Ovary (tissue), 3 donors: ENCODE results near the gene EPN1.

Experiments used
- POLR2A ChIP-seq: fragments of 450-650 bp; IDR thresholded peaks from one replicate; pipeline ENCODE4 v1.6.1; 2017; ENCODE audit warnings: antibody characterized with exemption, mild to moderate bottlenecking, moderate library complexity
- TF ChIP-seq, protein P1 (sequence below), 3 donors: fragments of 450-650 bp in 2 of 3; fragments of 200-600 bp in 1 of 3; IDR thresholded peaks; one replicate each; pipeline versions ENCODE4 v1.5.1 to v1.8.0; 2016 to 2022; ENCODE audit warnings: antibody characterized with exemption in 3 of 3, mild to moderate bottlenecking in 1 of 3
- donor health status: DM: no; HTN: no; CAD: no.

DNA sequence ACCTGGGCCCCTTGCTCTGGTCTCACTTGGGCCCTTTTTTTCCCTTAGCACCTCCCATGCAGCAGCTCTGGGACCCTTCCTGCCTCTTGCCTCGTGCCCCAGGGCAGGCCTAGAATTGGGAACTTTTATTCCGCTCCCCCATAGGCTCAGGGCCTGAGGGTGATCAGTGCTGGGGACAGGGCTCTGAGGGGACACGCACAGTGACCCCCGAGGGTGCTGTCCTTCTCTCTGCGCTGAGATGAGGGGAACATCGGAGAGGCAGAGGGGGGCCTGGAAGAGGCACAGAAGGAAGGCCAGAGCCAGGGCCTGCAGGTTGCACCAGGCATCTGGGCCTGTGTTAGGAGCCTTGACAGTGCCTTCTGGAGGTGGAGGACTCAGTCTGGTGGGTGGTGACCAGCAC lies 10.8 kb downstream of the EPN1 start:
- TF ChIP-seq POLR2A, result no peak
- TF ChIP-seq, protein P1, sequence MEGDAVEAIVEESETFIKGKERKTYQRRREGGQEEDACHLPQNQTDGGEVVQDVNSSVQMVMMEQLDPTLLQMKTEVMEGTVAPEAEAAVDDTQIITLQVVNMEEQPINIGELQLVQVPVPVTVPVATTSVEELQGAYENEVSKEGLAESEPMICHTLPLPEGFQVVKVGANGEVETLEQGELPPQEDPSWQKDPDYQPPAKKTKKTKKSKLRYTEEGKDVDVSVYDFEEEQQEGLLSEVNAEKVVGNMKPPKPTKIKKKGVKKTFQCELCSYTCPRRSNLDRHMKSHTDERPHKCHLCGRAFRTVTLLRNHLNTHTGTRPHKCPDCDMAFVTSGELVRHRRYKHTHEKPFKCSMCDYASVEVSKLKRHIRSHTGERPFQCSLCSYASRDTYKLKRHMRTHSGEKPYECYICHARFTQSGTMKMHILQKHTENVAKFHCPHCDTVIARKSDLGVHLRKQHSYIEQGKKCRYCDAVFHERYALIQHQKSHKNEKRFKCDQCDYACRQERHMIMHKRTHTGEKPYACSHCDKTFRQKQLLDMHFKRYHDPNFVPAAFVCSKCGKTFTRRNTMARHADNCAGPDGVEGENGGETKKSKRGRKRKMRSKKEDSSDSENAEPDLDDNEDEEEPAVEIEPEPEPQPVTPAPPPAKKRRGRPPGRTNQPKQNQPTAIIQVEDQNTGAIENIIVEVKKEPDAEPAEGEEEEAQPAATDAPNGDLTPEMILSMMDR (IDR thresholded peaks at IDR 0.05), result no peak
